Measurements from ENCODE around the gene TOM1L1. TPM values are rescaled to one million over a fixed set of nuclear protein-coding genes. Genes with fewer than 3 reads are reported as not detected.

Gene TOM1L1
- total and polyA plus RNA-seq, 3 donors from 2014 or later = 27.9 to 35.5 (median 28.7) TPM

- no peak overlapping the region for H3K27ac ChIP-seq
- 55 to 75% methylated on average over 3 of the region's 3 CpGs for WGBS, 2 donors
- H3K4me3 ChIP-seq = no peak overlapping the region
- H3K4me1 ChIP-seq = no peaks in the 10 kb centered on the region
- no peak for DNase-seq
- H3K36me3 ChIP-seq (ENCODE audit: low read depth, missing control alignments) = no peaks in the 10 kb centered on the region
- H3K27me3 ChIP-seq = no peaks in the 10 kb centered on the region
- intact Hi-C loops (cut with DNase I; ENCODE audit: low total_unique reads) = no loop called here
- TF ChIP-seq, protein P1, sequence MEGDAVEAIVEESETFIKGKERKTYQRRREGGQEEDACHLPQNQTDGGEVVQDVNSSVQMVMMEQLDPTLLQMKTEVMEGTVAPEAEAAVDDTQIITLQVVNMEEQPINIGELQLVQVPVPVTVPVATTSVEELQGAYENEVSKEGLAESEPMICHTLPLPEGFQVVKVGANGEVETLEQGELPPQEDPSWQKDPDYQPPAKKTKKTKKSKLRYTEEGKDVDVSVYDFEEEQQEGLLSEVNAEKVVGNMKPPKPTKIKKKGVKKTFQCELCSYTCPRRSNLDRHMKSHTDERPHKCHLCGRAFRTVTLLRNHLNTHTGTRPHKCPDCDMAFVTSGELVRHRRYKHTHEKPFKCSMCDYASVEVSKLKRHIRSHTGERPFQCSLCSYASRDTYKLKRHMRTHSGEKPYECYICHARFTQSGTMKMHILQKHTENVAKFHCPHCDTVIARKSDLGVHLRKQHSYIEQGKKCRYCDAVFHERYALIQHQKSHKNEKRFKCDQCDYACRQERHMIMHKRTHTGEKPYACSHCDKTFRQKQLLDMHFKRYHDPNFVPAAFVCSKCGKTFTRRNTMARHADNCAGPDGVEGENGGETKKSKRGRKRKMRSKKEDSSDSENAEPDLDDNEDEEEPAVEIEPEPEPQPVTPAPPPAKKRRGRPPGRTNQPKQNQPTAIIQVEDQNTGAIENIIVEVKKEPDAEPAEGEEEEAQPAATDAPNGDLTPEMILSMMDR (IDR thresholded peaks at IDR 0.05) = no peak
- TF ChIP-seq POLR2A (IDR thresholded peaks at IDR 0.05) = no peak
- H3K9me3 ChIP-seq = no peaks in the 10 kb centered on the region
Observed at GRCh38 chr17:54956791-54957190, 56.1 kb downstream of the TOM1L1 start.

DNA sequence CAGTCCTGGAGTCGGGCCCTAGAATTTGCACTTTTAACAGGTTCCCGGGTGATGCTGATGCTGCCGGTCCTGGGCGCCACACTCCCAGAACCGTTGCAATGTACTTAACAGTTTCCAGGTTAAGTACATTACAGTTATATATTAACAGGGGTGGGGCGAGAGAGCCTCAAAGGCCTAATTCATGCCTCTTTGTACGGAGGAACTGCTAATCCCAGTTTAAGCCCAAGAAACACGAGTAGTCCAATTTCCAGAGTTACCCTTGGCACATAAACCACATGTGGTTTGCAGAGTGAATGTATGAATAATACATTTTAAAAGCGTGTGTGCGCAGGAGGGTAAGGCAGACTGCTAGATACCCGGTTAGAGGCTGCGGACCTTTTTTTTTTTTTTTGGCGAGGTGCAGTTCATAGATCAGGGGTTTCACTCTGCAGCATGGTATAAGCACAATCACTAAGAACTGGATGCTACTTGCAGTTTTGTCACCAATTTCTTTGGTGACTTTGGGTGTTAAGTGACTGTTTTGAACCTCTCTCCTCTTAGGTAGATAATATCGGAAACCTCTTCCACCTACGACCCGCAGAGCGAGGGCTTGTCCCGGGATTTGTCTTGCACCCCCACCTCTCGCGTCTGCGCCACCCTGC is 67.1 kb downstream of the TOM1L1 start:
- TF ChIP-seq, protein P1 (IDR thresholded peaks at IDR 0.05) = peak in 1 of 3 experiments; percentile 27
- no peak for TF ChIP-seq POLR2A (IDR thresholded peaks at IDR 0.05)
- Histone ChIP-seq H3K27me3 (no peaks in the 10 kb centered on the region), H3K9me3 (no peaks in the 10 kb centered on the region), H3K4me3 (peak overlapping the region; percentile 87 to 95), H3K27ac (peak overlapping the region; percentile 89 to 93), H3K4me1 (peaks cover 31% of the 10 kb centered on the region), H3K36me3 (ENCODE audit: low read depth, missing control alignments) (no peaks in the 10 kb centered on the region)
- intact Hi-C loops (cut with DNase I; ENCODE audit: low total_unique reads) = no loop called here
- WGBS, 2 donors = 1 to 2% methylated on average over 17 to 21 of the region's 21 CpGs
- DNase-seq = no peak

DNA sequence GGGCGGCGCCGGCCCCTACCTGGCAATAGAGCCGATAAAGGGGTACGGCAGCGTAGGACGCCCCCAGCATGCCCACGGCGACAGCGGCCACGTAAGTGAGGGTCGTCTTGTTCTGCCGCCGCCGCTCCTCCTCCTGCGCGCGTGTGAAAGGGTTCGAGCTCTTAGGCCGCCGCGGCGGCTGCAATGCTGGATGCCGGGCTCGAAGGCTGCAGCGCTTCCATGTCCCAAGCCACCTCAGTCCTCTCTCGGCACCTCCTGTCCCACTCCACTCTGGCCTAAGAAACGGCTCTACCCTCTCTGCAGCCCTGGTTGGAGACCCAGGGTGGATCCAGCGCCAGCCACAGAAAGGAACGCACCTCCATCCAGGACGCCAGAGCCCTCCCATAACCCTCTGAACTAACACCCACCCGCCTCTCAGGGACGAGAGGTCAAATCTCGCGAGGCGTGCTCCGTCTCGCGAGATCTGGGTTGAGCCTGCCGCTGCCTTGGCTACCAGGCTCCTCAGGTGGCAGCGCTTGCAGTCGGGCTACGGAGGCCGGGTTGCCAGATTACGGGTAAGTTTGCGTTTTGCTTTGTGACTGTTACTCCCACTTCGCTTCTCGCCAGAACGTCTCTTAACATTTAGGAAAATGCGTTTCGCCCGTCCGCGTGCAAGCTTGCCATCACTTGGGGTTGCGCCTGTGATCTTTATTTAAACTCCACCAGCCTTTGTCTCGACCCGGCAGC is 67.8 kb downstream of the TOM1L1 start, which contains the start of the genes COX11 and STXBP4:
Gene COX11, minus strand, starts transcription at position 393 of the 726 bp plus-strand sequence. Its CDS starts 8 bp downstream, at position 385.
Gene STXBP4, plus strand, starts transcription at position 504 of the 726 bp plus-strand sequence. CDS start 17,455 bp downstream, outside the sequence.
- TF ChIP-seq, protein P1 (IDR thresholded peaks at IDR 0.05) = peak in 1 of 3 experiments; percentile 18
- TF ChIP-seq POLR2A (IDR thresholded peaks at IDR 0.05) = peak; percentile 72
- Histone ChIP-seq H3K27me3 (no peaks in the 10 kb centered on the region), H3K9me3 (no peaks in the 10 kb centered on the region), H3K4me3 (peak within 1 kb of the TSS; percentile 87 to 95), H3K36me3 (ENCODE audit: low read depth, missing control alignments) (no peaks in the 10 kb centered on the region), H3K27ac (peak within 1 kb of the TSS; percentile 89 to 93), H3K4me1 (peaks cover 31% of the 10 kb centered on the region)
- WGBS, 2 donors = 0% methylated on average over 35 to 57 of the region's 57 CpGs
- intact Hi-C loops (cut with DNase I; ENCODE audit: low total_unique reads) = no loop called here
- peak; percentile 99 for DNase-seq

GRCh38 chr17:54968988-54969332 is 68.3 kb downstream of the TOM1L1 start:
- no peaks in the 10 kb centered on the region for H3K36me3 ChIP-seq (ENCODE audit: low read depth, missing control alignments)
- H3K27me3 ChIP-seq = no peaks in the 10 kb centered on the region
- H3K9me3 ChIP-seq = no peaks in the 10 kb centered on the region
- peak overlapping the region; percentile 89 to 93 for H3K27ac ChIP-seq
- TF ChIP-seq POLR2A (IDR thresholded peaks at IDR 0.05) = no peak
- TF ChIP-seq, protein P1 (IDR thresholded peaks at IDR 0.05) = no peak
- peak overlapping the region; percentile 87 to 95 for H3K4me3 ChIP-seq
- H3K4me1 ChIP-seq = peaks cover 31% of the 10 kb centered on the region
- 0% methylated on average over 12 to 13 of the region's 13 CpGs for WGBS, 2 donors
- DNase-seq = no peak
- intact Hi-C loops (cut with DNase I; ENCODE audit: low total_unique reads) = no loop called here
